H9 (cell line): ENCODE data around the gene LRP1B. TPM values are rescaled to one million over a fixed set of nuclear protein-coding genes. Genes with fewer than 3 reads are reported as not detected.

Source experiments
- DNase-seq: peaks from one replicate; pipeline ENCODE4 v3.0.0-alpha.2; 2017
- H2AFZ ChIP-seq: one replicate; pipeline ENCODE4 v1.6.1; 2013; ENCODE audit warnings: mild to moderate bottlenecking, low read length, control low read depth, moderate library complexity
- H2AK5ac ChIP-seq: 2 replicates; pipeline ENCODE4 v1.6.1; 2013; ENCODE audit warnings: low read length, control low read depth, mixed read lengths; ENCODE audit not compliant: insufficient read length
- H2BK120ac ChIP-seq: one replicate; pipeline ENCODE4 v1.6.1; 2013; ENCODE audit warnings: low read depth, mild to moderate bottlenecking, low read length, control low read depth, inconsistent platforms; ENCODE audit not compliant: poor library complexity, severe bottlenecking
- H2BK12ac ChIP-seq: 2 replicates; pipeline ENCODE4 v1.6.1; 2013; ENCODE audit warnings: low read length, control low read depth, mixed read lengths, low read depth; ENCODE audit not compliant: insufficient read length
- H2BK15ac ChIP-seq: 2 replicates; pipeline ENCODE4 v1.6.1; 2013; ENCODE audit warnings: low read depth, low read length, control low read depth
- H2BK20ac ChIP-seq: one replicate; pipeline ENCODE4 v1.6.1; 2013; ENCODE audit warnings: low read depth, mild to moderate bottlenecking, low read length, control low read depth, inconsistent platforms; ENCODE audit not compliant: poor library complexity, severe bottlenecking
- H2BK5ac ChIP-seq: 2 replicates; pipeline ENCODE4 v1.6.1; 2013; ENCODE audit warnings: low read length, control low read depth, mixed read lengths; ENCODE audit not compliant: insufficient read length
- H3K14ac ChIP-seq: 2 replicates; pipeline ENCODE4 v1.6.1; 2013; ENCODE audit warnings: low read length, control low read depth; ENCODE audit not compliant: insufficient read depth
- H3K18ac ChIP-seq: 2 replicates; pipeline ENCODE4 v1.6.1; 2013; ENCODE audit warnings: low read depth, mild to moderate bottlenecking, mixed read lengths, low read length, control low read depth; ENCODE audit not compliant: insufficient read length
- H3K23ac ChIP-seq: 2 replicates; pipeline ENCODE4 v1.6.1; 2013; ENCODE audit warnings: low read length, control low read depth, mixed read lengths, low read depth; ENCODE audit not compliant: insufficient read length
- H3K23me2 ChIP-seq: 2 replicates; pipeline ENCODE4 v1.6.1; 2013; ENCODE audit warnings: low read depth, mild to moderate bottlenecking, mixed read lengths, low read length, control low read depth; ENCODE audit not compliant: insufficient read length, poor library complexity, severe bottlenecking
- H3K27ac ChIP-seq: 2 replicates; pipeline ENCODE4 v1.5.1; 2013; ENCODE audit warnings: low read length, control low read depth, mixed read lengths, low read depth; ENCODE audit not compliant: insufficient read length
- H3K27me3 ChIP-seq: 2 replicates; pipeline ENCODE4 v1.6.1; 2013; ENCODE audit warnings: low read length, control low read depth, inconsistent platforms; ENCODE audit not compliant: insufficient read depth
- H3K4ac ChIP-seq: 2 replicates; pipeline ENCODE4 v1.6.1; 2013; ENCODE audit warnings: low read depth, mild to moderate bottlenecking, control low read depth, inconsistent platforms, low read length, moderate library complexity
- H3K4me1 ChIP-seq: 2 replicates; pipeline ENCODE4 v1.6.1; 2013; ENCODE audit warnings: low read length, control low read depth, inconsistent platforms; ENCODE audit not compliant: insufficient read depth
- H3K4me2 ChIP-seq: 2 replicates; pipeline ENCODE4 v1.6.1; 2013; ENCODE audit warnings: low read length, control low read depth, mixed read lengths; ENCODE audit not compliant: insufficient read length, insufficient read depth
- H3K56ac ChIP-seq: 2 replicates; pipeline ENCODE4 v1.6.1; 2013; ENCODE audit warnings: low read depth, mild to moderate bottlenecking, mixed read lengths, low read length, control low read depth; ENCODE audit not compliant: insufficient read length
- H3K79me1 ChIP-seq: 2 replicates; pipeline ENCODE4 v1.6.1; 2013; ENCODE audit warnings: low read depth, mild to moderate bottlenecking, moderate library complexity, low read length, control low read depth, inconsistent platforms; ENCODE audit not compliant: insufficient read depth, poor library complexity, severe bottlenecking
- H3K79me2 ChIP-seq: 2 replicates; pipeline ENCODE4 v1.6.1; 2013; ENCODE audit warnings: low read length, control low read depth, inconsistent platforms; ENCODE audit not compliant: insufficient read depth
- H3K9ac ChIP-seq: 2 replicates; pipeline ENCODE4 v1.6.1; 2013; ENCODE audit warnings: low read length, control low read depth, mixed read lengths; ENCODE audit not compliant: insufficient read length; ENCODE audit errors: extremely low read depth
- H3K9me3 ChIP-seq: one replicate; pipeline ENCODE4 v1.6.1; 2013; ENCODE audit warnings: low read depth, low read length, inconsistent platforms; ENCODE audit not compliant: control insufficient read depth
- H3T11ph ChIP-seq: one replicate; pipeline ENCODE4 v1.6.1; 2013; ENCODE audit warnings: mild to moderate bottlenecking, low read length, control low read depth, inconsistent platforms
- H4K20me1 ChIP-seq: one replicate; pipeline ENCODE4 v1.6.1; 2013; ENCODE audit not compliant: control insufficient read depth, insufficient read length, insufficient read depth
- H4K5ac ChIP-seq: 2 replicates; pipeline ENCODE4 v1.6.1; 2013; ENCODE audit warnings: low read depth, mild to moderate bottlenecking, mixed read lengths, low read length, control low read depth; ENCODE audit not compliant: insufficient read length
- H4K8ac ChIP-seq: replicated peaks from 2 replicates; pipeline ENCODE4 v1.6.1; 2013; ENCODE audit warnings: low read length, control low read depth, mixed read lengths, low read depth; ENCODE audit not compliant: insufficient read length
- H4K91ac ChIP-seq: 2 replicates; pipeline ENCODE4 v1.6.1; 2013; ENCODE audit warnings: low read depth, mild to moderate bottlenecking, moderate library complexity, mixed read lengths, low read length, control low read depth; ENCODE audit not compliant: insufficient read length
- H3K27ac Mint-ChIP-seq, 3 experiments: 2 replicates in 2 of 3; 3 replicates in 1 of 3; pipeline ENCODE4 v1.8.0; 2020 to 2021; ENCODE audit warnings: mixed read lengths in 3 of 3, mild to moderate bottlenecking in 1 of 3, moderate library complexity in 1 of 3
- H3K27me3 Mint-ChIP-seq: 2 replicates; pipeline ENCODE4 v1.8.0; 2021; ENCODE audit warnings: low read depth, mild to moderate bottlenecking, moderate library complexity, mixed read lengths
- H3K36me3 Mint-ChIP-seq, 3 experiments: 2 replicates in 2 of 3; 3 replicates in 1 of 3; pipeline ENCODE4 v1.8.0; 2020 to 2021; ENCODE audit warnings: low read depth in 3 of 3, mixed read lengths in 3 of 3; ENCODE audit not compliant: insufficient read depth in 1 of 3
- H3K4me1 Mint-ChIP-seq, 2 experiments: 2 replicates each; pipeline ENCODE4 v1.8.0; 2020; ENCODE audit warnings: mixed read lengths in 2 of 2
- H3K4me3 Mint-ChIP-seq, 2 experiments: 2 replicates in 1 of 2; 3 replicates in 1 of 2; pipeline ENCODE4 v1.8.0; 2020 to 2021; ENCODE audit warnings: mild to moderate bottlenecking in 2 of 2, mixed read lengths in 2 of 2, moderate library complexity in 1 of 2
- H3K9me3 Mint-ChIP-seq, 2 experiments: 2 replicates in 1 of 2; 3 replicates in 1 of 2; pipeline ENCODE4 v1.8.0; 2020; ENCODE audit warnings: mild to moderate bottlenecking in 2 of 2, mixed read lengths in 2 of 2, moderate library complexity in 1 of 2
- CTCF ChIP-seq: fragments of 200-600 bp; sonication (generic); conservative IDR thresholded peaks from 3 replicates; pipeline ENCODE4 v1.8.0; 2021; ENCODE audit warnings: antibody characterized with exemption, mild to moderate bottlenecking
- WGBS: extraction: QIAGEN DNeasy Blood & Tissue Kit; methylation state at CpG from one replicate; pipeline ENCODE4 v1.1.7; 2013; ENCODE audit warnings: missing lambda C conversion rate, low lambda C conversion rate, mixed read lengths; ENCODE audit not compliant: insufficient read length; ENCODE audit errors: extremely low coverage; 5-methylcytosine and 5-hydroxymethylcytosine counted together
- total RNA-seq: library from RNA; stranded (reverse); gene quantifications from 2 replicates; pipeline ENCODE4 v1.2.1, GENCODE V29; 2021

Gene LRP1B
- total RNA-seq, 1 experiment from 2014 or later, result not detected

- DNase-seq, result no peak
- Mint-ChIP-seq H3K36me3 (no peaks in the 10 kb centered on the region), H3K27ac (no peak overlapping the region), H3K27me3 (peaks cover 2% of the 10 kb centered on the region; the same call in 1 of the 2 replicates), H3K9me3 (no peaks in the 10 kb centered on the region), H3K4me3 (no peak overlapping the region), H3K4me1 (no peaks in the 10 kb centered on the region)
- Histone ChIP-seq H3K14ac (no peak overlapping the region), H3K4ac (no peak overlapping the region), H2BK12ac (no peak overlapping the region), H3K27me3 (no peaks in the 10 kb centered on the region), H3K79me1 (no peaks in the 10 kb centered on the region), H3K4me1 (no peaks in the 10 kb centered on the region), H3K9ac (no peak overlapping the region), H3K27ac (no peak overlapping the region), H3K9me3 (no peaks in the 10 kb centered on the region), H2AFZ (no peak overlapping the region), H2BK5ac (no peak overlapping the region), H2BK15ac (no peak overlapping the region), H4K91ac (no peak overlapping the region), H4K5ac (no peak overlapping the region), H3K4me2 (no peak overlapping the region), H4K8ac (no peak overlapping the region), H3K18ac (no peak overlapping the region), H3T11ph (no peak overlapping the region), H2AK5ac (no peak overlapping the region), H3K56ac (no peak overlapping the region), H4K20me1 (no peaks in the 10 kb centered on the region), H2BK20ac (no peak overlapping the region), H3K23me2 (no peaks in the 10 kb centered on the region), H2BK120ac (no peak overlapping the region), H3K79me2 (no peaks in the 10 kb centered on the region), H3K23ac (no peak overlapping the region)
- TF ChIP-seq CTCF, result no peak
- WGBS, result no CpG with 5 or more reads among the region's 4 CpGs
Measured at GRCh38 chr2:142139384-142139783, 8.6 kb upstream of the LRP1B start.
